ENCODE results near the gene ATP5F1A.
"Not testable (repeated sequence)": the region's sequence is repeated elsewhere in the genome, so short reads cannot be mapped to it uniquely, and the experiment has no call there.

DNA sequence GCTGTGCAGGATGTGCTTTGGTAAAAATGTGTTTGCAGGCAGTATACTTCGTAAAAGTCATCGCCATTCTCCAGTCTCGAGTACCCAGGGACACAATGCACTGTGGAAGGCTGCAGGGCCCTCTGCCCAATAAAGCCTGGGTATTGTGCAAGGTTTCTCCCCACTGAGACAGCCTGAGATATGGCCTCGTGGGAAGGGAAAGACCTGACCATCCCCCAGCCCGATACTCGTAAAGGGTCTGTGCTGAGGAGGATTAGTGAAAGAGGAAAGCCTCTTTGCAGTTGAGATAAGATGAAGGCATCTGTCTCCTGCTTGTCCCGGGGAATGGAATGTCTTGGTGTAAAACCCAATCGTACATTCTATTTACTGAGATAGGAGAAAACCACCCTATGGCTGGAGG is 9.6 kb downstream of the ATP5F1A start:
- TF ChIP-seq, protein P1, sequence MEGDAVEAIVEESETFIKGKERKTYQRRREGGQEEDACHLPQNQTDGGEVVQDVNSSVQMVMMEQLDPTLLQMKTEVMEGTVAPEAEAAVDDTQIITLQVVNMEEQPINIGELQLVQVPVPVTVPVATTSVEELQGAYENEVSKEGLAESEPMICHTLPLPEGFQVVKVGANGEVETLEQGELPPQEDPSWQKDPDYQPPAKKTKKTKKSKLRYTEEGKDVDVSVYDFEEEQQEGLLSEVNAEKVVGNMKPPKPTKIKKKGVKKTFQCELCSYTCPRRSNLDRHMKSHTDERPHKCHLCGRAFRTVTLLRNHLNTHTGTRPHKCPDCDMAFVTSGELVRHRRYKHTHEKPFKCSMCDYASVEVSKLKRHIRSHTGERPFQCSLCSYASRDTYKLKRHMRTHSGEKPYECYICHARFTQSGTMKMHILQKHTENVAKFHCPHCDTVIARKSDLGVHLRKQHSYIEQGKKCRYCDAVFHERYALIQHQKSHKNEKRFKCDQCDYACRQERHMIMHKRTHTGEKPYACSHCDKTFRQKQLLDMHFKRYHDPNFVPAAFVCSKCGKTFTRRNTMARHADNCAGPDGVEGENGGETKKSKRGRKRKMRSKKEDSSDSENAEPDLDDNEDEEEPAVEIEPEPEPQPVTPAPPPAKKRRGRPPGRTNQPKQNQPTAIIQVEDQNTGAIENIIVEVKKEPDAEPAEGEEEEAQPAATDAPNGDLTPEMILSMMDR (IDR thresholded peaks at IDR 0.05; ENCODE audit: low read depth, low read length, missing input control) = not testable (repeated sequence)
- TF ChIP-seq, protein P2, sequence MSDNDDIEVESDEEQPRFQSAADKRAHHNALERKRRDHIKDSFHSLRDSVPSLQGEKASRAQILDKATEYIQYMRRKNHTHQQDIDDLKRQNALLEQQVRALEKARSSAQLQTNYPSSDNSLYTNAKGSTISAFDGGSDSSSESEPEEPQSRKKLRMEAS (IDR thresholded peaks at IDR 0.05) = not testable (repeated sequence)
- not testable (repeated sequence) for TF ChIP-seq EGR1 (IDR thresholded peaks at IDR 0.05; ENCODE audit: low read depth in 2 of 2); REST (IDR thresholded peaks at IDR 0.05); TAF1 (conservative IDR thresholded peaks at IDR 0.05); RXRA (IDR thresholded peaks at IDR 0.05); ZBTB33 (IDR thresholded peaks at IDR 0.05); RAD21 (IDR thresholded peaks at IDR 0.05); JUND (IDR thresholded peaks at IDR 0.05); ATF3 (IDR thresholded peaks at IDR 0.05)

Data from liver (tissue), 3 donors.